Measurements from ENCODE around the gene MROH2A.

MROH2A gene

GRCh38 chr2:233811087-233811486 lies 33.0 kb downstream of the MROH2A start:
- H3K9me3 ChIP-seq, result no peaks in the 10 kb centered on the region
- no peaks in the 10 kb centered on the region for H3K4me1 ChIP-seq (ENCODE audit: control insufficient read depth in 1 of 2, insufficient read depth in 1 of 2, low read depth in 1 of 2, low read length in 1 of 2)
- no peak overlapping the region for H3K27ac ChIP-seq
- H3K27me3 ChIP-seq, result peaks cover 9% of the 10 kb centered on the region
- TF ChIP-seq CTCF (IDR thresholded peaks at IDR 0.05), result no peak
- H3K4me3 ChIP-seq (ENCODE audit: low read depth in 1 of 2, low read length in 1 of 2), result no peak overlapping the region
- H3K36me3 ChIP-seq, result no peaks in the 10 kb centered on the region

GRCh38 chr2:233811732-233812131 lies 33.6 kb downstream of the MROH2A start:
- no peaks in the 10 kb centered on the region for H3K9me3 ChIP-seq
- H3K36me3 ChIP-seq, result no peaks in the 10 kb centered on the region
- no peak for TF ChIP-seq CTCF (IDR thresholded peaks at IDR 0.05)
- no peak overlapping the region for H3K4me3 ChIP-seq (ENCODE audit: low read depth in 1 of 2, low read length in 1 of 2)
- peaks cover 9% of the 10 kb centered on the region for H3K27me3 ChIP-seq
- H3K27ac ChIP-seq, result no peak overlapping the region
- H3K4me1 ChIP-seq (ENCODE audit: control insufficient read depth in 1 of 2, insufficient read depth in 1 of 2, low read depth in 1 of 2, low read length in 1 of 2), result no peaks in the 10 kb centered on the region

DNA sequence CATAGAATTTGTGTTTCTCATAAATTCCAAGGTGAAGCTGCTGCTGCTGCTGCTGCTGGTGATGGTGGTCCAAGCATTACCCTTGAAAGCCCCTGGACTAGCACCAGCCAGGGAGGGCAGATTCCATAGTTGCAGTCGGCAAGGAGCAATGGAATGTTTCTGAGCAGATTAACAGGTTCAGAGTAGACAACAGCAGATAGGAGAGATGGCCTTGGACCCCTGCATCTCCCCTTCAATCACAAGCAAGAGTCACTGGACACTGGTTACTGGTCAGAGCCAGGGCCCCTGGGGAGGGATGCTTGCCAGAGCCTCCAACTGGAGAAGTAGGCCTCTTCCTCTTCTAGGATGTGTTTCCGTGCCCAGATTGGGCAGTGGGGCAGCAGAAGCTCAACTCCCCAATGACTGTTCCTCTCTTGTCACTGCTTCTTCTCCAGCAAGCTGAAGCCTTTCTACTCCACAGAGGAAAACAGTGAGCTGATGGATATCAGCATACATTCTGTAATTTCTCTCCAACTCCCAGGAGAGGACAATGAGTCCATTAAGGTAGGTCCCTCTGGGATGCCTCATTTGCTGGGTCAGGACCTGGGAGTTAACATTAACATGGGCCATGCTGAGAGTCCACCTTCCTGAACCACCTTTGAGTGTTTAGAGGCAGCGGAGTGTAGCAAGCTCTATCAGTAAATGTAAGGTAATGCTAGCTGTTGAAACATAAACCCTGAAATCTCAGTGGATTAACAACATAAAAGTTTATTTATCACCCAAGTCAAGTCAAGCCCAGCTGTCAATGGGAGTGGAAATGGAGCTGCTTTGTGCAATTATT lies 35.3 kb downstream of the MROH2A start:
- no peak overlapping the region for H3K27ac ChIP-seq
- H3K36me3 ChIP-seq, result no peaks in the 10 kb centered on the region
- no peaks in the 10 kb centered on the region for H3K4me1 ChIP-seq (ENCODE audit: control insufficient read depth in 1 of 2, insufficient read depth in 1 of 2, low read depth in 1 of 2, low read length in 1 of 2)
- H3K27me3 ChIP-seq, result peaks cover 9% of the 10 kb centered on the region
- H3K9me3 ChIP-seq, result no peaks in the 10 kb centered on the region
- TF ChIP-seq CTCF (IDR thresholded peaks at IDR 0.05), result no peak
- H3K4me3 ChIP-seq (ENCODE audit: low read depth in 1 of 2, low read length in 1 of 2), result no peak overlapping the region

DNA sequence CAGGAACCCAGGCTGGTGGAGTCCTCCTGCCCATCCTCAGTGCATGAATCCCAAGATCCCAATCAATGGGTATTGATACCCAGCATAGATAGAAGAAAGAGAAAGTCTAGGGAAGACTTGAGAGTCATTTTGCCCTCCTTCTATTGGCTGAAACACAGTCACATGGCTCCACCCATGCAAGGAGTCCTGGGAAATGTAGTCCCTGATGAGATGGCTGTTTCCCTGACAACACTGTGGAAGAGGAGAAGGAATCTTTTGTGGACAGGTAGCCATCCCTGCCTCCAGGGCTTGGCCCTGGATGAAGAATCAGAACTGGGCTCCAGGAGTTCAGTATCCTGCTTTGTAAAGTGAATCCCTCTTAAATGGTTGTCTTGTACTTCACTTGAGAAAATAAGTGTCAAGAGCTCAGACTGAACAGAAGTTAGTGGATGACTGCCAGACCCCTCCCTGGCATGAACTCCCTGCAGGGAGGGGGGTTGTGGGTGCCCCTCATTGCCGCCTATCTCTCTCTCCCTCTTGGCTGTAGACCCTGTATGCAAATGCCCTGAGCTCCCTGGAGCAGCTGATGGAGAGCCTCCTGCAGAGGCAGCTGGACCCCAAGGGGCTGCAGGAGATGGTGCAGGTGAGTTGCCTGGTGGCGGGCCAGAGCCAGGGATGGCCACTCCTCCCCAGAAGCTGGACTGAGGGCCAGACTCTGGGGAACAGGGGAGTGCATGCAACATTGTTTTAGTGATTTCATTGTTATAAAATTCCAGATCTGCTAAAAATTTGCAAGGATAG lies 36.1 kb downstream of the MROH2A start:
- H3K27ac ChIP-seq, result no peak overlapping the region
- no peaks in the 10 kb centered on the region for H3K4me1 ChIP-seq (ENCODE audit: control insufficient read depth in 1 of 2, insufficient read depth in 1 of 2, low read depth in 1 of 2, low read length in 1 of 2)
- H3K27me3 ChIP-seq, result peaks cover 9% of the 10 kb centered on the region
- H3K9me3 ChIP-seq, result no peaks in the 10 kb centered on the region
- H3K36me3 ChIP-seq, result no peaks in the 10 kb centered on the region
- no peak for TF ChIP-seq CTCF (IDR thresholded peaks at IDR 0.05)
- H3K4me3 ChIP-seq (ENCODE audit: low read depth in 1 of 2, low read length in 1 of 2), result no peak overlapping the region

DNA sequence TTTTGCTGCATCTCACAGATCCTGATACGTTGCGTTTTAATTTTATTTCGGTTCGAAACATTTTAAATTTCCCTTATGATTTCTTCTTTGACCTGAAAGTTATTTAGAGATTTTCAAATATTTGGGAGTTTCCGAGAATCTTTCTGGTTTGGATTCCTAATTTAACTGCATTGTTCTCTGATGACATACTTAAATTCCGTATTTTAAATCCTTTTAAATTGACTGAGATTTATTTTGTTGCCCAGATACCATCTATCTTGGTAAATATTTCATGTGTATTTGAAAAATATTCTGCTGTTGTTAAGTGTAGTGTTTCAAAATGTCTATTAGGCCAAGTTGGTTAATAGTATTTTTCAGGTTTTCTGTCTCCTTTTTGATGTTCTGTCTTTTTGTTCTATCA lies 37.7 kb downstream of the MROH2A start:
- Histone ChIP-seq H3K4me3 (ENCODE audit: low read depth in 1 of 2, low read length in 1 of 2) (no peak overlapping the region), H3K9me3 (no peaks in the 10 kb centered on the region), H3K36me3 (no peaks in the 10 kb centered on the region), H3K4me1 (ENCODE audit: control insufficient read depth in 1 of 2, insufficient read depth in 1 of 2, low read depth in 1 of 2, low read length in 1 of 2) (no peaks in the 10 kb centered on the region), H3K27ac (no peak overlapping the region), H3K27me3 (peaks cover 9% of the 10 kb centered on the region)
- TF ChIP-seq CTCF (IDR thresholded peaks at IDR 0.05), result no peak
